Thyroid gland (tissue), 4 donors: ENCODE data around the gene ANKRD45.
"Not testable (repeated sequence)": the region's sequence is repeated elsewhere in the genome, so short reads cannot be mapped to it uniquely, and the experiment has no call there.

Experiments
- CTCF ChIP-seq, 6 experiments: fragments of 200-600 bp in 3 of 6; fragments of 450-650 bp in 3 of 6; sonication (generic) in 3 of 6; IDR thresholded peaks; one replicate each; pipeline ENCODE4 v1.5.1; 2016 to 2019; ENCODE audit warnings: antibody characterized with exemption in 6 of 6, mild to moderate bottlenecking in 2 of 6, inconsistent platforms in 1 of 6, moderate library complexity in 1 of 6
- POLR2A ChIP-seq, 2 donors: fragments of 450-650 bp; IDR thresholded peaks; one replicate each; pipeline ENCODE4 v1.6.1; 2017; ENCODE audit warnings: antibody characterized with exemption in 2 of 2, mild to moderate bottlenecking in 2 of 2, moderate library complexity in 1 of 2

GRCh38 chr1:173680152-173680551 is 10.5 kb upstream of the ANKRD45 start:
- not testable (repeated sequence) for TF ChIP-seq CTCF, POLR2A (IDR thresholded peaks at IDR 0.05)
